Nephron progenitor cell (in vitro differentiated cells): Measurements from ENCODE around the gene TBC1D14.

Experiments
- DNase-seq: peaks from one replicate; pipeline ENCODE4 v3.0.0; 2021
- H3K27ac Mint-ChIP-seq: 2 replicates; pipeline ENCODE4 v1.8.0; 2021; ENCODE audit warnings: mild to moderate bottlenecking, moderate library complexity, mixed read lengths
- H3K27me3 Mint-ChIP-seq: 2 replicates; pipeline ENCODE4 v1.8.0; 2021; ENCODE audit warnings: mild to moderate bottlenecking, low read depth, mixed read lengths; ENCODE audit not compliant: poor library complexity
- H3K36me3 Mint-ChIP-seq: 2 replicates; pipeline ENCODE4 v1.8.0; 2021; ENCODE audit warnings: low read depth, mixed read lengths
- H3K4me1 Mint-ChIP-seq: 2 replicates; pipeline ENCODE4 v1.8.0; 2021; ENCODE audit warnings: mixed read lengths
- H3K4me3 Mint-ChIP-seq: 2 replicates; pipeline ENCODE4 v1.8.0; 2021; ENCODE audit warnings: mild to moderate bottlenecking, moderate library complexity, mixed read lengths
- H3K9me3 Mint-ChIP-seq: 2 replicates; pipeline ENCODE4 v1.8.0; 2021; ENCODE audit warnings: mild to moderate bottlenecking, moderate library complexity, mixed read lengths
- CTCF ChIP-seq: fragments of 200-600 bp; sonication (generic); IDR thresholded peaks from 2 replicates; pipeline ENCODE4 v1.5.0; 2021; ENCODE audit warnings: antibody characterized with exemption

Gene TBC1D14

GRCh38 chr4:7068883-7069282 is 159.3 kb downstream of the TBC1D14 start:
- Mint-ChIP-seq H3K4me1 (peaks cover 31% of the 10 kb centered on the region), H3K4me3 (peak overlapping the region; percentile 95), H3K9me3 (no peaks in the 10 kb centered on the region), H3K36me3 (peaks cover 28% of the 10 kb centered on the region), H3K27ac (no peak overlapping the region), H3K27me3 (peaks cover 24% of the 10 kb centered on the region)
- DNase-seq = peak; percentile 49
- TF ChIP-seq CTCF = no peak

- H3K4me3 Mint-ChIP-seq = no peak overlapping the region
- no peaks in the 10 kb centered on the region for H3K9me3 Mint-ChIP-seq
- H3K4me1 Mint-ChIP-seq = peaks cover 21% of the 10 kb centered on the region
- H3K27ac Mint-ChIP-seq = no peak overlapping the region
- peaks cover 10% of the 10 kb centered on the region for H3K36me3 Mint-ChIP-seq
- H3K27me3 Mint-ChIP-seq = peaks cover 28% of the 10 kb centered on the region
- peak; percentile 87 for DNase-seq
- peak; percentile 97 for TF ChIP-seq CTCF
Observed at GRCh38 chr4:7070729-7071511, 161.3 kb downstream of the TBC1D14 start.

GRCh38 chr4:7073059-7073458 is 163.4 kb downstream of the TBC1D14 start:
- no peak for TF ChIP-seq CTCF
- Mint-ChIP-seq H3K27ac (no peak overlapping the region), H3K27me3 (peaks cover 28% of the 10 kb centered on the region), H3K4me3 (no peak overlapping the region), H3K9me3 (no peaks in the 10 kb centered on the region), H3K36me3 (no peaks in the 10 kb centered on the region), H3K4me1 (peaks cover 19% of the 10 kb centered on the region)
- no peak for DNase-seq

GRCh38 chr4:7073526-7074390 is 164.1 kb downstream of the TBC1D14 start:
- H3K9me3 Mint-ChIP-seq = no peaks in the 10 kb centered on the region
- TF ChIP-seq CTCF = no peak
- no peak overlapping the region for H3K27ac Mint-ChIP-seq
- peaks cover 14% of the 10 kb centered on the region for H3K4me1 Mint-ChIP-seq
- DNase-seq = peak; percentile 70
- peaks cover 28% of the 10 kb centered on the region for H3K27me3 Mint-ChIP-seq
- no peak overlapping the region for H3K4me3 Mint-ChIP-seq
- H3K36me3 Mint-ChIP-seq = no peaks in the 10 kb centered on the region

GRCh38 chr4:7074426-7074825 is 164.8 kb downstream of the TBC1D14 start:
- H3K36me3 Mint-ChIP-seq = no peaks in the 10 kb centered on the region

More at GRCh38 chr4:7074426-7074825, 164.8 kb downstream of the TBC1D14 start:
- peaks cover 5% of the 10 kb centered on the region for H3K9me3 Mint-ChIP-seq
- no peak overlapping the region for H3K4me3 Mint-ChIP-seq
- peaks cover 13% of the 10 kb centered on the region for H3K4me1 Mint-ChIP-seq
- no peak for DNase-seq
- no peak overlapping the region for H3K27ac Mint-ChIP-seq
- TF ChIP-seq CTCF = no peak
- peaks cover 26% of the 10 kb centered on the region for H3K27me3 Mint-ChIP-seq
